ENCODE results near the gene STRN4. TPM values are rescaled to one million over a fixed set of nuclear protein-coding genes. Genes with fewer than 3 reads are reported as not detected.

STRN4 gene
- total and polyA plus RNA-seq, 9 of the 15 experiments (the other 6 are each of a cell fraction or from before 2014, with no cell fraction given): 0.62 to 83.7 (median 36.9) TPM

GRCh38 chr19:46736531-46737297 is 9.5 kb downstream of the STRN4 start (continued):
- TF ChIP-seq, protein P1, sequence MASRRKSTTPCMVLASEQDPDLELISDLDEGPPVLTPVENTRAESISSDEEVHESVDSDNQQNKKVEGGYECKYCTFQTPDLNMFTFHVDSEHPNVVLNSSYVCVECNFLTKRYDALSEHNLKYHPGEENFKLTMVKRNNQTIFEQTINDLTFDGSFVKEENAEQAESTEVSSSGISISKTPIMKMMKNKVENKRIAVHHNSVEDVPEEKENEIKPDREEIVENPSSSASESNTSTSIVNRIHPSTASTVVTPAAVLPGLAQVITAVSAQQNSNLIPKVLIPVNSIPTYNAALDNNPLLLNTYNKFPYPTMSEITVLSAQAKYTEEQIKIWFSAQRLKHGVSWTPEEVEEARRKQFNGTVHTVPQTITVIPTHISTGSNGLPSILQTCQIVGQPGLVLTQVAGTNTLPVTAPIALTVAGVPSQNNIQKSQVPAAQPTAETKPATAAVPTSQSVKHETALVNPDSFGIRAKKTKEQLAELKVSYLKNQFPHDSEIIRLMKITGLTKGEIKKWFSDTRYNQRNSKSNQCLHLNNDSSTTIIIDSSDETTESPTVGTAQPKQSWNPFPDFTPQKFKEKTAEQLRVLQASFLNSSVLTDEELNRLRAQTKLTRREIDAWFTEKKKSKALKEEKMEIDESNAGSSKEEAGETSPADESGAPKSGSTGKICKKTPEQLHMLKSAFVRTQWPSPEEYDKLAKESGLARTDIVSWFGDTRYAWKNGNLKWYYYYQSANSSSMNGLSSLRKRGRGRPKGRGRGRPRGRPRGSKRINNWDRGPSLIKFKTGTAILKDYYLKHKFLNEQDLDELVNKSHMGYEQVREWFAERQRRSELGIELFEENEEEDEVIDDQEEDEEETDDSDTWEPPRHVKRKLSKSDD (conservative IDR thresholded peaks at IDR 0.05; ENCODE audit: low read length): no peak
- TF ChIP-seq POLR2AphosphoS5 (IDR thresholded peaks at IDR 0.05; ENCODE audit: control insufficient read depth, insufficient read depth, low read depth, low read length): 0 out of 2 replicates have a peak, but pooled peaks have one; percentile 26
- no peak for TF ChIP-seq ATF1 (CRISPR knock-in tag; IDR thresholded peaks at IDR 0.05)
- TF ChIP-seq ATF1 (tag; IDR thresholded peaks at IDR 0.05): peak; percentile 67
- no peak for TF ChIP-seq KLF6 (CRISPR knock-in tag; IDR thresholded peaks at IDR 0.05; ENCODE audit: borderline replicate concordance)
- TF ChIP-seq GMEB1 (CRISPR knock-in tag; IDR thresholded peaks at IDR 0.05): no peak
- no peak for TF ChIP-seq ZNF253 (CRISPR knock-in tag; conservative IDR thresholded peaks at IDR 0.05)
- TF ChIP-seq NR0B1 (IDR thresholded peaks at IDR 0.05; ENCODE audit: partially characterized antibody): no peak
- no peak for TF ChIP-seq KLF13 (tag; IDR thresholded peaks at IDR 0.05; ENCODE audit: borderline replicate concordance, low read depth)
- TF ChIP-seq NRF1 (conservative IDR thresholded peaks at IDR 0.05 in 1 of 2, IDR thresholded peaks at IDR 0.05 in 1 of 2): peak in 1 of 2 experiments; percentile 46; a peak in 2 of 4 replicates
- no peak for TF ChIP-seq NCOA6 (IDR thresholded peaks at IDR 0.05)
- TF ChIP-seq ELF1 (tag; IDR thresholded peaks at IDR 0.05): 0 out of 2 replicates have a peak, but pooled peaks have one; percentile 12
- peak; percentile 42; the same call in 1 of the 2 replicates for TF ChIP-seq ZBTB33 (CRISPR knock-in tag; IDR thresholded peaks at IDR 0.05)
- no peak for TF ChIP-seq GABPB1 (CRISPR knock-in tag; IDR thresholded peaks at IDR 0.05)
- no peak for TF ChIP-seq SREBF1 (IDR thresholded peaks at IDR 0.05; ENCODE audit: borderline replicate concordance, low read depth, low read length)
